Measurements from ENCODE around the gene PDGFA.

GRCh38 chr7:560966-561630 lies 41.5 kb upstream of the PDGFA start:
- TF ChIP-seq CTCF (conservative IDR thresholded peaks at IDR 0.05; ENCODE audit: low read length) (no peak), EZH2phosphoT487 (IDR thresholded peaks at IDR 0.05; ENCODE audit: borderline replicate concordance, low read depth, low read length) (no peak)
